ENCODE data around the gene CBLB.
"Not testable (repeated sequence)": the region's sequence is repeated elsewhere in the genome, so short reads cannot be mapped to it uniquely, and the experiment has no call there.

Gene CBLB

DNA sequence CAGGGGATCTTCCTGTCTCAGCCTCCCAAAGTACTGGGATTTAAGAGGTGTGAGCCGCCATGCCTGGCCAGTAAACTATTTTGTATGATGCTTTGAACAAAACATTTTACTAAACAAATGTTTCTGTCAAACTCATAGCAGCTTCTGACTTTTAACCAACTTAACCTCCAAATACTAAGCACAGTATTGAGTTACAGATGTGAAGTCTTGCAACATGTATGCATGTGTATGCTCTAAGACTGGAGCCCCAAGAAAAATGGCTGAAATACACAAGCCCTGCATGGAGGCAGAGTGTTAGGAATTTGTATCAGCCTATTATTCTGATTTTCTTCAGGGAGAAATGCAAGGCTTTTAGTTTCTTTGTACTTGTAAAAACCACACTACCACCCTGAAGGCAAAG lies 137.1 kb downstream of the CBLB start:
- TF ChIP-seq ZNF274 (IDR thresholded peaks at IDR 0.05; ENCODE audit: low read depth, low read length): no peak
- H3K4me3 ChIP-seq (ENCODE audit: low read length): no peak overlapping the region

DNA sequence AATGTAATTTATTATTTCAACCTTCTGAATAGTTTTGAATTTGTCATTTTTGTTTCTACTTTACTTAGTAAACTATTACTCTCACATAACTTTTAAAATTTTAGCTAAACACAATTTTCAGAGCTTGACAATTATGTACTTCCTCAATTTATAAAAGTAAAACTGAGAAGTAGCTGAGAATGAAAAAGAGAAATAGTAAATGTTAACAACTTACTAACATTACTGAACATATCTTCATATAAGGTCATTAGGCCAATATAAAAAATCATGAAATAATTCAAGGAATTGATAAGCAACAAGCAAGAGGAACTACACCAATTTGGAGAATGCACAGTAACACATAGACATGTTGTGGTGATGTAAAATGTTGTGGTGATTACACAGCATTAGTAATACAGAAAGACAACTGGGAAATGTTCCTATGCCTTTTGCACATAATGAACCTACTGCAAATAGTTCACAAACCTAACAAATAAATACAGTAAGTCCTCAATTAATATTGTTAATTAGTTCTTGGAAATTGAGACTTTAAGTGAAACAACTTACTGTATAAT lies 137.9 kb downstream of the CBLB start:
- H3K4me3 ChIP-seq (ENCODE audit: low read length): no peak overlapping the region
- no peak for TF ChIP-seq ZNF274 (IDR thresholded peaks at IDR 0.05; ENCODE audit: low read depth, low read length)

DNA sequence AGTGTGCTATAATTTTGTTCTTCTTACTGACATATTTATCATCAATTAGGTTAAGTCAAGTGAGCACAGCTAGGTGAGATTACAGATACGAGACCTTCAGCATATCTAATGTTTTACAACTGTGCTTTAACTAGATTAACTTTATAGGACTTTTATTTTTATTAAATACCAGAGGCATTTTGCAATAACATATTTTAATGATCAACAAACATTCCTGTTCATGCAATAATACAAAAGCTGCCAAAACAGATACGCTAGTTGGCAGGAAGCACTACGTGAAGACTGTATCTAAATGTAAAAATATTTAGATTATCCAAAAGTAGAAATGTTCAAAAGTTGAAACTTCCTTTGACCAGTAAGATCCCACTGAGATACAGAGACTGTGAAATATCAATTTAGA lies 139.1 kb downstream of the CBLB start:
- no peak overlapping the region for H3K4me3 ChIP-seq (ENCODE audit: low read length)
- TF ChIP-seq ZNF274 (IDR thresholded peaks at IDR 0.05; ENCODE audit: low read depth, low read length): no peak

DNA sequence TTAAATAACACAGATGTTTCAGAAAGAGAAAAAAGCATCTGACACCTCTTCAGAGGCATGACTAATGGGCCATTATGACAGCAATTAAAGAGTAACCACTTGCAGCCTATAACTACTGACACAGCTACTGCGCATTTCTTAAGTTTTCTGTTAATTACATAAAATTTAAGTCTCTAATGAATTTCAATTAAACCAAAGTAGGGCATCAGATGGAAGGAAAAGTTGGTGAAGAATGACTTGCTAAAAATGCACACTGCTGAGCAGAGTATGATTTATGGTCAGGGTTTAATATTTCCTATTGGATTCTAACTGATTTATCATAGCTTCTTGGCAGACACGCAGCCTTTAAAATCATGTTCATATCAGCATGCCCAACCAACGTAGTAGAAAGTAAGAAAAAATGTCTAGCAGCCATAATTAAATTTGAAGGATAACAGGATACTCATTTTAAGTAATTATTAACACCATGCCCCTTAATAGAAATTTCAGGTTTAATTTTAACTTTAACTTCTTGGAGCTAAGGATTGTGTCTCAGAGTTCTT lies 140.0 kb downstream of the CBLB start:
- H3K4me3 ChIP-seq (ENCODE audit: low read length): no peak overlapping the region
- no peak for TF ChIP-seq ZNF274 (IDR thresholded peaks at IDR 0.05; ENCODE audit: low read depth, low read length)

DNA sequence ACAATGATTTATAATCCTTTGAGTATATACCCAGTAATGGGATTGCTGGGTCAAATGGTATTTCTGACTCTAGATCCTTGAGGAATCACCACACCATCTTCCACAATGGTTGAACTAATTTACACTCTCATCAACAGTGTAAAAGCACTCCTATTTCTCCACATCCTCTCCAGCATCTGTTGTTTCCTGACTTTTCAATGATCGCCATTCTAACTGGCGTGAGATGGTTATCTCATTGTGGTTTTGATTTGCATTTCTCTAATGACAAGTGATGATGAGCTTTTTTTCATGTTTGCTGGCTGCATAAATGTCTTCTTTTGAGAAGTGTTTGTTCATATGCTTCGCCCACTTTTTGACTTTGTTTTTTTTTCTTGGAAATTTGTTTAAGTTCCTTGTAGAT lies 141.8 kb downstream of the CBLB start:
- H3K4me3 ChIP-seq (ENCODE audit: low read length): not testable (repeated sequence)

DNA sequence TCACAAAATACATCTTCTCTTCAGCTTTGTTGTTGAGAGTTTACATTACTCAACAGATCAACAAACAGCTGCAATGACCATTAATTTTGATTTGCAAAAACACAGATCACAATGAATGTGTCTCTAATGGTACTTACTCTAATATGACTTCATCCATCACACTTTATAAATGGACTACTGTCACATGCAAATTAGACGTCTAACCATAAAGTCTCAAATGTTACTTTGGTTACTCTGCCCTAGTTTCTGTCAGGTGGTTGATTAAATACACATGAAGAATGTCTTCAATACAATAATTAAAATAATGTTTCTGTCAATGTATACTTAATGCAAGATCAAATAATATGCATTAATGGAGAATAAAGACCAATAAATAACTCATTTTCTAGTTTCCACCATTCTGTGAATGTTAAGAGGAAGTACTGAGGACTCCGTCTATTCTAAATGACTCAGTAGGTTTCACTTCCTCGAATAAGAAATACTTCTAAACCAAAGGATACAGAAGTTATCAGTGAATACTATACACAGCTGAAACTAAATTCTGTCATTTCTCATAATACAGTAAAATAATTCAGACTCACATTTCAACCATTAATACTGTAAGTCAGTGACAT lies 145.8 kb downstream of the CBLB start:
- TF ChIP-seq ZNF274 (IDR thresholded peaks at IDR 0.05; ENCODE audit: low read depth, low read length): no peak
- no peak overlapping the region for H3K4me3 ChIP-seq (ENCODE audit: low read length)

DNA sequence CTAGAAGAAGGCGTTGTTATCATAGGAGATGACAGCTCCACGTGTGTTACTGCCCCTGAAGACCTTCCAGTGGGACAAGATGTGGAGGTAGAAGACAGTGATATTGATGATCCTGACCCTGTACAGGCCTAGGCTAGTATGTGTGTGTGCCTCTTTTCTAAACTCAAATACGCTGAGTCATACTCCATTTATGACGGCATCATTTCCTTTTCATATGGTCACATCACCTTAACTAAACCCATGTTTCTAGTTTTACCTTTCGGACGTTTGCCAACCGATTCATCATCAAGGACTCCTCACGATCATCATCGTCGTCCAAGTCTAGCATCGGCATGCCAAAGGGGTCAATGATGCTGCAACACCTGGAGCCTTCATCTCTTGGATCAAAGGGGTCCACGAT lies 149.0 kb downstream of the CBLB start:
- no peak overlapping the region for H3K4me3 ChIP-seq (ENCODE audit: low read length)
- TF ChIP-seq ZNF274 (IDR thresholded peaks at IDR 0.05; ENCODE audit: low read depth, low read length): no peak

DNA sequence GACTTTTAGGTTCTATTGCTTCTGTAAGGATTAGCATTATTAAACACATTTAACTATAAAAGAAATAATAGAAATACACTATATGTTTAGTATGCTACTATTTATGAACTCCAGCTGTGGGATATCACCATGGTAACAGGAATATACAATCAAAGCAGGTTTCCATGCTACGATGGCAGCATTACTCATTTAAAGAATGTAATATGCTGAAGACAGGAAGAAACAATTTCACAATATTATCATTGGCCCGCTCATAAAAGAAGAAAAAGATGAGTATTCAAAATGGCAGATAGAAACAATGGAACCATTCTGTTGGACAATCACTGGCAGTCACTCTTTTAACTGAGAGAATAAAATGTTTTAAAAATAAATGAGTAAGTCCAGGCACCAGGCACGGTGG lies 153.4 kb downstream of the CBLB start:
- H3K4me3 ChIP-seq (ENCODE audit: low read length): no peak overlapping the region
- TF ChIP-seq ZNF274 (IDR thresholded peaks at IDR 0.05; ENCODE audit: low read depth, low read length): no peak

DNA sequence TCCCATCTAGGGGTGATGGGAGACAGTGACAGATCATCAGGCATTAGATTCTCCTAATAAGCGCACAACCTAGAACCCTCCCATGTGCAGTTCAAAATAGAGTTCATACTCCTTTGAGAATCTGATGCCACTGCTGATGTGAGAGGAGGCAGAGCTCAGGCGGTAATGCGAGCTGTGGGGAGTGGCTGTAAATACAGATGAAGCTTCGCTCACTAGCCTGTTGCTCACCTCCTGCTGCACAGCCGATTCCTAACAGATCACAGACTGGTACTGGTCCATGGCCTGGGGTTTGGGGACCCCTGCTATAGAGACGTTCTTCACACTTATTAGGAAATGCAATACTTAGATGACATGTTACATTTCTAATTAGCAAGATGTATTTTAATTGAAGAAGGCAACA lies 154.4 kb downstream of the CBLB start:
- no peak overlapping the region for H3K4me3 ChIP-seq (ENCODE audit: low read length)
- no peak for TF ChIP-seq ZNF274 (IDR thresholded peaks at IDR 0.05; ENCODE audit: low read depth, low read length)

DNA sequence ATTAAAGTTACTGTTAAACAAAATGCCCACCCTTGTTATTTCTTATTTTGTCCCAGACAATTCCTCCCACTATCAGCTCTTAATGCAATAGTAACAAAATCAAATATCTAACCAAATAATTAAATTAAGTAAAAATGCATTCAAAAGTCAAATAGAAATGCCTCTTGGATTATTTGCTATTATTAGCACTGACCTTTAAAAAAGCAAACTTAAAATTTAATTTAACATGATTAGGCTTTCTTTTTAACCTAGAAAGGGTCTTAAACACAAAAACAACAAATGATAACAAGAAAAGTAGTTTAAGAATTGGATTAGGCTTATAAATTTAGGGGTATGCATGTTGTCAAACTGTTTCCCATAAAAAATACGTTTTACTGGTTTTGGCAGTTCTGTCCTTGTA lies 159.8 kb downstream of the CBLB start:
- H3K4me3 ChIP-seq (ENCODE audit: low read length): no peak overlapping the region
- no peak for TF ChIP-seq ZNF274 (IDR thresholded peaks at IDR 0.05; ENCODE audit: low read depth, low read length)

DNA sequence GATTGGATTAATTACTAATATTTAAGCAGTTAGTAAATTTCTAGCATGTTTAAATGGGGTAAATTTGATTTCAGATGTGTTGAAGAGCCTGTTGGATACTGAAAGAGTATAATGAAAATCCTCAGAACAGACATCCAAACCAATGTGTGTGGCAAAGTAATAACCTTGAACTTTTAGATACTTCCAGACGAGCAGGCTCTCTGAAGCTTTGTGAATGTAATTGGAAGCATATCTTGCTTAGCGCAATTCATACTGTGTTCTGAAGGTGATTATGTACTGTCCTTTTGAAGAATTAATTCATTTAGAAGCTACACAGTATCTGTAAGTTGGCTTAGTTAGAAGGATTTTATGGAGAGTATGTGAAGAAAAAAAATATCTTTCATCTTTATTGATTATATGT lies 161.8 kb downstream of the CBLB start:
- TF ChIP-seq ZNF274 (IDR thresholded peaks at IDR 0.05; ENCODE audit: low read depth, low read length): no peak
- no peak overlapping the region for H3K4me3 ChIP-seq (ENCODE audit: low read length)

DNA sequence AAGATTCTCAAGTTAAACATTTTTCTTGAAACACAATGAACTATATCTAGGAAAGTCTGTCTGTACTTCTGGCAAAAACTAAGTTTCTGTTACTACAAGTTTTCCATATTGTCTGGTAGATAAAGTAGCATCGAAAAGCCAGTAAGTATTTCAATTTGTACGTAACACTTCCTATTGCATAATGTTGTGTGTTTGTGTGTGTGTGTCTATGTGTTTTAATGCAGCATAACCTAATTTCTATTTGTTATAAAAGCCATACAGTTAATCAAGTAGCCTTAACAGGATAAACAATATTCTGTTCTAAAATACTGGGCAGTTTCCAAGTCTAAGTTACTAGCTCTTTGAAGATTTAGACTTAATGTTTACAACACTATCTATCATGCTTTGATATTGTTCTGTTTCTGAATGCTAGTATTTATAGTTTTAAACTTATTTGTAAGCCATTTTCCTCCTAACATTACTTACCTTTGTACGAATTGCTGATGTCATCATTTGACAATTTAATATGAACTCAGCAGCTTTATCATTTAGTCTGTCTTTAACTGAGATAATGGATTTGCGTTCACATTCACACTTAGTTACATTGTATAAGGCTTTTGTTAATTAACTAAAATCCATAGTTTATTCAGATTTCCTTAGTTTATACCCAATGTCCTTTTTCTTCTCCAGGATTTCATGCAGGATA lies 163.9 kb downstream of the CBLB start:
- H3K4me3 ChIP-seq (ENCODE audit: low read length): no peak overlapping the region
- TF ChIP-seq ZNF274 (IDR thresholded peaks at IDR 0.05; ENCODE audit: low read depth, low read length): no peak

DNA sequence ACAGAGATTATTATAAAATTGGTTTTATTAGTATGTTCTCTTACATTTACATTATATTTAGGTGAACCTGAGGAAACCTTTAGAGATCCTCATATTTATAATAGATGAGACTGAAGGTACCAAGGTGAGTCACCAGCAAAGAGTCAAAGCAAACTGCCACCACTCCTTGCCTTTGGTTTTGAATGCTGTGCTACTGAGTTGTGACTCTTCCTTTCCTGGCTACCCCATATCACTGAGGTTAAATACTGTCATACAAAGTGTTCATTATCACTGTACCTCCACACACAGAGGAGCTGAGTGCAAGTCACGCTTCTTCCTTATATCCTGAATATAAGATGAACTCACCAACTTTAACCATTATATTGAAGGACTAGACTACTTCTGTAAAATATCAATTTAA lies 168.2 kb downstream of the CBLB start:
- no peak for TF ChIP-seq ZNF274 (IDR thresholded peaks at IDR 0.05; ENCODE audit: low read depth, low read length)
- no peak overlapping the region for H3K4me3 ChIP-seq (ENCODE audit: low read length)

DNA sequence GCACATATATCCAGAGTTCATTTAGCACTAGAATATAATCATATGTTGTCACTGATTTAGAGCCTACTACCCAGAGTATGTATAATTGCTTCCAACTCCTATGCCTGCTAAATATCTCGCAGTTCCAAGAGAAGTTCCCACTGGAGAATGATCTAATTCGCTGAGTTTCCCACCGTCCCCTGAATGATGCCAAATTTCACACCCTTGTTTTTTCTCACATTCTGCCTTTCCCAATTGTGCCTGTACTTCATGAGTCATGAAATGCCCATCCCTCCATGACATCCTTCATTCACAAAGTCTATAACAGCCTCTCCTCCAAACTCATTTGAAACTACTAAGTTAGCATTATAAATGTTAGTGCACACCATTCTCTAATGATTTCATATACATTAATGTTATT lies 177.2 kb downstream of the CBLB start:
- TF ChIP-seq ZNF274 (IDR thresholded peaks at IDR 0.05; ENCODE audit: low read depth, low read length): no peak
- H3K4me3 ChIP-seq (ENCODE audit: low read length): no peak overlapping the region

DNA sequence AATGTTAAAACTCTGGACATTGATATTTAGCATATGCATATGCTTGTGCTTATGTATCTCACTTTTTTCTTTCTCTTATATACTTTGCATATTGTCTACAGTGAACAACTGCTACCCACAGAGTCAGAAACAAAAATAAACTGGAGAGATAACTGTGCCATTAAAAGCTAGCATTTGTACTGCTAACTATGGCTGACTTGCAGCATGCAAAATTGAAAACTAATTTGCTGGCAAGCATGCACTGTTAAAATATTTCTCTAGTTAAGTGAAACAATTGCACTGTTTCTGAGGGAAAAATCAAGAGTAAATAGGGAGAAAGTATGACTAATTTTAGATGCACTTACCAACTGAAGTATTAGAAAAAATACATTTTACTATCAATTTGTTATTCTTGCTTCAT lies 177.8 kb downstream of the CBLB start:
- no peak for TF ChIP-seq ZNF274 (IDR thresholded peaks at IDR 0.05; ENCODE audit: low read depth, low read length)

More for the DNA sequence above, 177.8 kb downstream of the CBLB start:
- H3K4me3 ChIP-seq (ENCODE audit: low read length): no peak overlapping the region
